ENCODE data around the gene TMEM260. TPM values are rescaled to one million over a fixed set of nuclear protein-coding genes. Genes with fewer than 3 reads are reported as not detected.

Gene TMEM260
- total and polyA plus RNA-seq, 2 experiments from 2014 or later: 13.3 to 22.9 TPM

- H4K20me1 ChIP-seq (replicated peaks; ENCODE audit: insufficient read depth): no peaks in the 10 kb centered on the region
- no peaks in the 10 kb centered on the region for H3F3A ChIP-seq (replicated peaks; ENCODE audit: low read depth)
- H3K36me3 ChIP-seq (ENCODE audit: insufficient read depth): no peaks in the 10 kb centered on the region
- H2AFZ ChIP-seq: no peak overlapping the region
- no peaks in the 10 kb centered on the region for H3K9me2 ChIP-seq (ENCODE audit: insufficient read depth)
- Mint-ChIP-seq H3K4me3 (no peak overlapping the region), H3K27ac (no peak overlapping the region), H3K27me3 (ENCODE audit: insufficient read depth, low read depth, poor library complexity) (no peaks in the 10 kb centered on the region), H3K36me3 (ENCODE audit: low read depth) (peaks cover under 1% of the 10 kb centered on the region; the same call in 1 of the 3 replicates), H3K9me3 (peaks cover 4% of the 10 kb centered on the region; the same call in 2 of the 3 replicates), H3K4me1 (no peaks in the 10 kb centered on the region; the same call in 2 of the 3 replicates)
- ATAC-seq: no peak
- H3K4me3 ChIP-seq: no peak overlapping the region
- TF ChIP-seq JUNB (IDR thresholded peaks at IDR 0.05; ENCODE audit: unreplicated experiment) (no peak), CTCF (conservative IDR thresholded peaks at IDR 0.05; ENCODE audit: low read depth in 2 of 2) (no peak), ETS1 (IDR thresholded peaks at IDR 0.05) (no peak), NANOG (IDR thresholded peaks at IDR 0.05; ENCODE audit: borderline replicate concordance) (no peak), EZH2phosphoT487 (IDR thresholded peaks at IDR 0.05; ENCODE audit: unreplicated experiment) (no peak), CREB1 (CRISPR knock-in tag; IDR thresholded peaks at IDR 0.05; ENCODE audit: low read depth) (no peak), ZNF462 (CRISPR knock-in tag; IDR thresholded peaks at IDR 0.05) (no peak), REST (IDR thresholded peaks at IDR 0.05; ENCODE audit: unreplicated experiment) (no peak), ZNF114 (CRISPR knock-in tag; IDR thresholded peaks at IDR 0.05) (no peak), POLR2AphosphoS5 (IDR thresholded peaks at IDR 0.05; ENCODE audit: low read depth) (no peak), STAT1 (IDR thresholded peaks at IDR 0.05; ENCODE audit: unreplicated experiment) (no peak)
- DNase-seq (ENCODE audit: low spot score): no peak
- no peaks in the 10 kb centered on the region for H3K4me1 ChIP-seq (ENCODE audit: insufficient read depth)
- no peaks in the 10 kb centered on the region for H3K79me2 ChIP-seq (replicated peaks; ENCODE audit: insufficient read depth)
- H3K27ac ChIP-seq (ENCODE audit: low read depth): no peak overlapping the region
- no peaks in the 10 kb centered on the region for H3K27me3 ChIP-seq (ENCODE audit: insufficient read depth)
- no peak overlapping the region for H3K4me2 ChIP-seq
Measured at GRCh38 chr14:56678838-56679237, 99.2 kb downstream of the TMEM260 start.
